Loucy (cell line): Measurements from ENCODE around the gene PIEZO1.

Experiments
- H2AFZ ChIP-seq: fragments of 200-600 bp; sonication (generic); 2 replicates; pipeline ENCODE4 v1.6.0; 2016; ENCODE audit warnings: antibody characterized with exemption, mild to moderate bottlenecking, low read length, moderate library complexity
- H3F3A ChIP-seq: fragments of 200-600 bp; 2 replicates; pipeline ENCODE4 v1.6.0; 2016; ENCODE audit warnings: antibody characterized with exemption, low read depth, mild to moderate bottlenecking
- H3K27me3 ChIP-seq: fragments of 200-600 bp; sonication (generic); 2 replicates; pipeline ENCODE4 v1.6.1; 2014; ENCODE audit warnings: low read length, mild to moderate bottlenecking; ENCODE audit not compliant: insufficient read depth, poor library complexity, severe bottlenecking
- H3K36me3 ChIP-seq: fragments of 200-600 bp; sonication (generic); 2 replicates; pipeline ENCODE4 v1.6.1; 2016; ENCODE audit warnings: low read length; ENCODE audit not compliant: insufficient read depth
- H3K4me1 ChIP-seq: fragments of 200-600 bp; sonication (generic); 2 replicates; pipeline ENCODE4 v1.5.1; 2014; ENCODE audit warnings: low read length, mild to moderate bottlenecking; ENCODE audit not compliant: insufficient read depth, poor library complexity, severe bottlenecking
- H3K4me2 ChIP-seq: fragments of 200-600 bp; sonication (generic); 2 replicates; pipeline ENCODE4 v1.6.0; 2014; ENCODE audit warnings: antibody characterized with exemption, low read length, low read depth, mild to moderate bottlenecking; ENCODE audit not compliant: poor library complexity, severe bottlenecking
- H3K4me3 ChIP-seq: fragments of 200-600 bp; sonication (generic); 2 replicates; pipeline ENCODE4 v1.5.1; 2014; ENCODE audit warnings: low read length, mild to moderate bottlenecking, mixed read lengths; ENCODE audit not compliant: poor library complexity, severe bottlenecking
- H3K79me2 ChIP-seq: fragments of 200-600 bp; sonication (generic); 2 replicates; pipeline ENCODE4 v1.6.1; 2014; ENCODE audit warnings: low read length; ENCODE audit not compliant: insufficient read depth
- H3K9ac ChIP-seq: fragments of 200-600 bp; sonication (generic); 2 replicates; pipeline ENCODE4 v1.6.0; 2014; ENCODE audit warnings: mild to moderate bottlenecking, low read depth, low read length, moderate library complexity; ENCODE audit not compliant: poor library complexity, severe bottlenecking
- H3K9me2 ChIP-seq: fragments of 200-600 bp; sonication (generic); replicated peaks from 2 replicates; pipeline ENCODE4 v1.6.1; 2016; ENCODE audit warnings: low read depth, low read length, mixed read lengths
- H3K9me3 ChIP-seq: fragments of 200-600 bp; sonication (generic); 2 replicates; pipeline ENCODE4 v1.6.1; 2014; ENCODE audit warnings: mild to moderate bottlenecking, antibody characterized with exemption, low read length, low read depth; ENCODE audit not compliant: insufficient read depth
- H4K20me1 ChIP-seq: fragments of 200-600 bp; sonication (generic); 2 replicates; pipeline ENCODE4 v1.6.0; 2014; ENCODE audit warnings: antibody characterized with exemption, low read length, mild to moderate bottlenecking; ENCODE audit not compliant: insufficient read depth, poor library complexity, severe bottlenecking
- CTCF ChIP-seq: fragments of 200-600 bp; sonication (generic); conservative IDR thresholded peaks from 2 replicates; pipeline ENCODE4 v1.5.1; 2014; ENCODE audit warnings: mild to moderate bottlenecking, antibody characterized with exemption, low read length
- EZH2phosphoT487 ChIP-seq: fragments of 200-600 bp; IDR thresholded peaks from 2 replicates; pipeline ENCODE4 v1.6.1; 2018; ENCODE audit warnings: antibody characterized with exemption, mild to moderate bottlenecking, moderate library complexity, borderline replicate concordance

The PIEZO1 gene

DNA sequence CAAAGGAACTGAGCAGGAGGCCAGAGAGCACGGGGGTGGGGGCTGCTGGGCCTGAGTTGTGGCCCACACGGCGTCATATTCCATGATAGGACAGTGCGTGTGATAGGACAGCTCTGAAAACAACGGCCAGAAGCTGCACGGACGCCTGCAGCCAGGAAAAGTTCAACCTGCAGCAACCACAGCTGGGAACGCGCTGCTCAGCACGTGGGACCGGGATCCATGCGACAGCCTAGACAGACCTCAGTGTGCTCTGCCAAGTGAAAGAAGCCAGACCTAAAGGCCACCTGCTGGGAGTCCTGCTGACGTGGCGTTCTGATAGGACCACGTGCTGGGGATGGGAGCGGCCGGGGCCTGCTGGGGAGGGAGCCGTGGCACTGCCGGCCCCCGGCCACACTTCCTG, 57.1 kb downstream of the PIEZO1 start:
- Histone ChIP-seq H3K4me3 (no peak overlapping the region), H3K4me1 (no peaks in the 10 kb centered on the region), H3K9me2 (no peaks in the 10 kb centered on the region), H3K9ac (no peak overlapping the region), H2AFZ (no peak overlapping the region), H3K27me3 (no peaks in the 10 kb centered on the region), H3K36me3 (peaks cover 17% of the 10 kb centered on the region; the same call in 1 of the 2 replicates), H3K79me2 (no peaks in the 10 kb centered on the region), H3K4me2 (no peak overlapping the region), H3K9me3 (no peaks in the 10 kb centered on the region), H4K20me1 (no peaks in the 10 kb centered on the region), H3F3A (no peaks in the 10 kb centered on the region)
- TF ChIP-seq EZH2phosphoT487 (no peak), CTCF (no peak)

GRCh38 chr16:88726981-88727380, 58.0 kb downstream of the PIEZO1 start:
- Histone ChIP-seq H4K20me1 (no peaks in the 10 kb centered on the region), H3K4me3 (no peak overlapping the region), H3K79me2 (no peaks in the 10 kb centered on the region), H3F3A (no peaks in the 10 kb centered on the region), H3K4me2 (no peak overlapping the region), H3K36me3 (peaks cover 17% of the 10 kb centered on the region; the same call in 1 of the 2 replicates), H3K9me3 (no peaks in the 10 kb centered on the region), H2AFZ (no peak overlapping the region), H3K4me1 (no peaks in the 10 kb centered on the region), H3K27me3 (no peaks in the 10 kb centered on the region), H3K9ac (no peak overlapping the region), H3K9me2 (no peaks in the 10 kb centered on the region)
- TF ChIP-seq CTCF = no peak
- no peak for TF ChIP-seq EZH2phosphoT487

GRCh38 chr16:88726408-88726749, 58.6 kb downstream of the PIEZO1 start:
- no peaks in the 10 kb centered on the region for H4K20me1 ChIP-seq
- no peak overlapping the region for H3K4me3 ChIP-seq
- no peaks in the 10 kb centered on the region for H3K4me1 ChIP-seq
- H3K4me2 ChIP-seq = no peak overlapping the region
- no peak overlapping the region for H3K9ac ChIP-seq
- H3K9me3 ChIP-seq = no peaks in the 10 kb centered on the region
- no peaks in the 10 kb centered on the region for H3K79me2 ChIP-seq
- H2AFZ ChIP-seq = no peak overlapping the region
- H3K36me3 ChIP-seq = peaks cover 18% of the 10 kb centered on the region; the same call in 1 of the 2 replicates
- TF ChIP-seq CTCF (no peak), EZH2phosphoT487 (no peak)
- H3F3A ChIP-seq = no peaks in the 10 kb centered on the region
- H3K27me3 ChIP-seq = no peaks in the 10 kb centered on the region
- H3K9me2 ChIP-seq = no peaks in the 10 kb centered on the region
